ENCODE data around the gene CCR7. TPM values are rescaled to one million over a fixed set of nuclear protein-coding genes. Genes with fewer than 3 reads are reported as not detected.

Gene CCR7
- total and polyA plus RNA-seq, 2 of the 13 experiments (the other 11 are each of a cell fraction or from before 2014, with no cell fraction given), result 0.04 to 0.53 TPM

DNA sequence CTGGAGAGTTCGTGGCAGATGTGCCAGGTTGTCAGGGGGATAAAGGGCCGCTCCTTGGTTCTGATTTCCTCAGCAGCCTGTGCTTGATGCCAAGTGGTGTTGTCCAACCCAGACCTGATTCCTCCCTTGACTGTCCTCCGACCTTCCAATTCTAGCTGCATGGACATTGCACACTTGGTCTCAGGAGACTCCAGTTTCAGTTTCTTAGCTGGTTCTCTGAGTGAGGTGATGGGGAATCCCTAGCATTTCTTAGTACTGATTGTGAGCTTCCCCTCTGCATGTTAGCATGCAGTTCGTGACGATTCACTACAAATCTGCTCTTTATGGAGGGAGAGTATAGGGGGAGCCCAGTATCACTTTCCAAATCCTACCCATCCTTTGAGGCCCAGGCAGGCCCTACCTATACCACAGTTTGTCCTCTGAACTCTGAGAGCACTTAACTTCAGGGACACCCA, 12.4 kb upstream of the CCR7 start:
- 22% methylated on average over 5 of the region's 5 CpGs for WGBS (ENCODE audit: low lambda C conversion rate)
- no peak overlapping the region for H3K9ac ChIP-seq (ENCODE audit: insufficient read depth, low read depth, low read length)
- DNase-seq (ENCODE audit: low spot score), result no peak
- in situ Hi-C loops (cut with HindIII; ENCODE audit: extremely low pct_ligation_motif_present, low pct_unique_long_range_greater_than_20kb) (no loop called here), intact Hi-C loops (cut with micrococcal nuclease; ENCODE audit: unreplicated experiment) (no loop called here)
- H3K4me2 ChIP-seq (ENCODE audit: low read depth, low read length), result no peak overlapping the region
- no peak overlapping the region for H3K27ac ChIP-seq (ENCODE audit: extremely low read length, insufficient read depth, low read length)
- H3K4me1 ChIP-seq (ENCODE audit: insufficient read depth, low read length), result peaks cover 8% of the 10 kb centered on the region
- H3K4me3 ChIP-seq (replicated peaks in 1 of 3; ENCODE audit: insufficient read depth in 1 of 3, low read depth in 2 of 3, low read length in 3 of 3), result no peak overlapping the region
- BruUV-seq (replicated peaks), result no TSS peak
- no peak for FAIRE-seq
- H4K20me1 ChIP-seq (ENCODE audit: insufficient read depth, low read length), result no peaks in the 10 kb centered on the region
- ATAC-seq, result no peak
- no peaks in the 10 kb centered on the region for H3K36me3 ChIP-seq (replicated peaks in 1 of 2; ENCODE audit: control insufficient read depth in 1 of 2, insufficient read depth in 2 of 2, low read length in 2 of 2)
- CTCF ChIA-PET (ENCODE audit: low intra/inter-chr PET ratio, low total read pairs), result no interaction called here
- no peak for TF ChIP-seq MIXL1 (CRISPR knock-in tag; IDR thresholded peaks at IDR 0.05)
- TF ChIP-seq, protein P1, sequence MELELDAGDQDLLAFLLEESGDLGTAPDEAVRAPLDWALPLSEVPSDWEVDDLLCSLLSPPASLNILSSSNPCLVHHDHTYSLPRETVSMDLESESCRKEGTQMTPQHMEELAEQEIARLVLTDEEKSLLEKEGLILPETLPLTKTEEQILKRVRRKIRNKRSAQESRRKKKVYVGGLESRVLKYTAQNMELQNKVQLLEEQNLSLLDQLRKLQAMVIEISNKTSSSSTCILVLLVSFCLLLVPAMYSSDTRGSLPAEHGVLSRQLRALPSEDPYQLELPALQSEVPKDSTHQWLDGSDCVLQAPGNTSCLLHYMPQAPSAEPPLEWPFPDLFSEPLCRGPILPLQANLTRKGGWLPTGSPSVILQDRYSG (CRISPR knock-in tag; IDR thresholded peaks at IDR 0.05), result no peak
- H3K79me2 ChIP-seq (ENCODE audit: insufficient read depth, low read length), result no peaks in the 10 kb centered on the region
- POLR2A ChIA-PET, result no interaction called here
- peaks cover 0 to 16% of the 10 kb centered on the region in 2 experiments; a peak in 3 of 5 replicates for H3K27me3 ChIP-seq (ENCODE audit: control insufficient read depth in 1 of 2, insufficient read depth in 2 of 2, low read length in 2 of 2)
- no peak overlapping the region for H2AFZ ChIP-seq (ENCODE audit: low read length)
- H3K9me3 ChIP-seq (ENCODE audit: low read length), result no peaks in the 10 kb centered on the region

DNA sequence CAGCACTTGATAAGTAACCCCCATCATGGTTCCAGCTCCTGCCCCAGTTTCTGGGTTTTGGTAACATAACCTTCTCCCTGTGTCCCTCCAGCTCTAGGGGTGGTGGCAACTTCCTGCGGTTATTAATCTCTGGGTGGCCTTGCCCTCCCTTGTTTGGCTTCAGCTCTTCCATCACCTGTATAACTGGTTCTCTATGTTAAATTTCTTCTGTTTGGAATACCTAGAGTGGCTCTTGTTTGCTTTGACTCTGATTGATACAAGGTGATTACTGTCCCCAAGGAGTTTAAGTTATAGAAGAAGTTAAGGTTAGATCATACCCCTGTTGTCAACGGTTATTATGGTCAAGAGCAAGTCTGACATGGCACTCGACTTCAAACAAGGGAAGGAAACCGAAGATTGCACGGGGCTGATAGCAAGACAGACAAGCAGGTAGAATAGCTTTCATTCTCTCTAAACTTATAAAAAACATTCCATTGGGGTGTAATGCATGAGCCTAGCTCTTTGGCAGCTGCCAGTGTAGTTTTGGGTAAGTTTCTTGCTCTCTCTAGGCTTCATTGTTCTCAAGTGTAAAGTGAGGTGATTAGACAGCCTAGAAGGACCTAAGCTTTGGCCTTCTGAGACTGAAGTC, 11.0 kb upstream of the CCR7 start:
- ChIA-PET POLR2A (no interaction called here), CTCF (ENCODE audit: low intra/inter-chr PET ratio, low total read pairs) (no interaction called here)
- FAIRE-seq (no peak), ATAC-seq (no peak), DNase-seq (ENCODE audit: low spot score) (no peak)
- Histone ChIP-seq H3K27ac (ENCODE audit: extremely low read length, insufficient read depth, low read length) (no peak overlapping the region), H3K4me1 (ENCODE audit: insufficient read depth, low read length) (no peaks in the 10 kb centered on the region; the same call in 1 of the 2 replicates), H3K9me3 (ENCODE audit: low read length) (no peaks in the 10 kb centered on the region), H3K4me2 (ENCODE audit: low read depth, low read length) (no peak overlapping the region), H3K36me3 (replicated peaks in 1 of 2; ENCODE audit: control insufficient read depth in 1 of 2, insufficient read depth in 2 of 2, low read length in 2 of 2) (no peaks in the 10 kb centered on the region), H3K9ac (ENCODE audit: insufficient read depth, low read depth, low read length) (no peak overlapping the region), H3K4me3 (replicated peaks in 1 of 3; ENCODE audit: insufficient read depth in 1 of 3, low read depth in 2 of 3, low read length in 3 of 3) (no peak overlapping the region), H2AFZ (ENCODE audit: low read length) (no peak overlapping the region), H4K20me1 (ENCODE audit: insufficient read depth, low read length) (no peaks in the 10 kb centered on the region), H3K27me3 (ENCODE audit: control insufficient read depth in 1 of 2, insufficient read depth in 2 of 2, low read length in 2 of 2) (peaks cover 0 to 16% of the 10 kb centered on the region in 2 experiments; a peak in 3 of 5 replicates), H3K79me2 (ENCODE audit: insufficient read depth, low read length) (no peaks in the 10 kb centered on the region)
- intact Hi-C loops (cut with micrococcal nuclease; ENCODE audit: unreplicated experiment), result no loop called here
- no TSS peak for BruUV-seq (replicated peaks)
- in situ Hi-C loops (cut with HindIII; ENCODE audit: extremely low pct_ligation_motif_present, low pct_unique_long_range_greater_than_20kb), result no loop called here
- WGBS (ENCODE audit: low lambda C conversion rate), result 1% methylated on average over 5 of the region's 5 CpGs
- TF ChIP-seq ASH2L (IDR thresholded peaks at IDR 0.05; ENCODE audit: insufficient read length, low read depth, low read length), result no peak
- TF ChIP-seq GTF2F1 (IDR thresholded peaks at IDR 0.05; ENCODE audit: low read length), result no peak
- TF ChIP-seq ZNF292 (CRISPR knock-in tag; IDR thresholded peaks at IDR 0.05; ENCODE audit: borderline replicate concordance, low read depth), result no peak
- TF ChIP-seq ZNF564 (CRISPR knock-in tag; IDR thresholded peaks at IDR 0.05), result no peak
- no peak for TF ChIP-seq NR2C2 (CRISPR knock-in tag; IDR thresholded peaks at IDR 0.05; ENCODE audit: borderline replicate concordance)
- TF ChIP-seq, protein P2, sequence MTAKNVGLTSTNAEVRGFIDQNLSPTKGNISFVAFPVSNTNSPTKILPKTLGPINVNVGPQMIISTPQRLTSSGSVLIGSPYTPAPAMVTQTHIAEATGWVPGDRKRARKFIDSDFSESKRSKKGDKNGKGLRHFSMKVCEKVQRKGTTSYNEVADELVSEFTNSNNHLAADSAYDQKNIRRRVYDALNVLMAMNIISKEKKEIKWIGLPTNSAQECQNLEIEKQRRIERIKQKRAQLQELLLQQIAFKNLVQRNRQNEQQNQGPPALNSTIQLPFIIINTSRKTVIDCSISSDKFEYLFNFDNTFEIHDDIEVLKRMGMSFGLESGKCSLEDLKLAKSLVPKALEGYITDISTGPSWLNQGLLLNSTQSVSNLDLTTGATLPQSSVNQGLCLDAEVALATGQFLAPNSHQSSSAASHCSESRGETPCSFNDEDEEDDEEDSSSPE (CRISPR knock-in tag; IDR thresholded peaks at IDR 0.05), result no peak
- TF ChIP-seq IRX3 (CRISPR knock-in tag; IDR thresholded peaks at IDR 0.05; ENCODE audit: borderline replicate concordance, low read depth), result no peak
- TF ChIP-seq ZNF205 (CRISPR knock-in tag; IDR thresholded peaks at IDR 0.05), result no peak
- no peak for TF ChIP-seq ZNF724P (CRISPR knock-in tag; IDR thresholded peaks at IDR 0.05; ENCODE audit: borderline replicate concordance)
- TF ChIP-seq GATAD1 (CRISPR knock-in tag; IDR thresholded peaks at IDR 0.05), result no peak
- TF ChIP-seq, protein P3, sequence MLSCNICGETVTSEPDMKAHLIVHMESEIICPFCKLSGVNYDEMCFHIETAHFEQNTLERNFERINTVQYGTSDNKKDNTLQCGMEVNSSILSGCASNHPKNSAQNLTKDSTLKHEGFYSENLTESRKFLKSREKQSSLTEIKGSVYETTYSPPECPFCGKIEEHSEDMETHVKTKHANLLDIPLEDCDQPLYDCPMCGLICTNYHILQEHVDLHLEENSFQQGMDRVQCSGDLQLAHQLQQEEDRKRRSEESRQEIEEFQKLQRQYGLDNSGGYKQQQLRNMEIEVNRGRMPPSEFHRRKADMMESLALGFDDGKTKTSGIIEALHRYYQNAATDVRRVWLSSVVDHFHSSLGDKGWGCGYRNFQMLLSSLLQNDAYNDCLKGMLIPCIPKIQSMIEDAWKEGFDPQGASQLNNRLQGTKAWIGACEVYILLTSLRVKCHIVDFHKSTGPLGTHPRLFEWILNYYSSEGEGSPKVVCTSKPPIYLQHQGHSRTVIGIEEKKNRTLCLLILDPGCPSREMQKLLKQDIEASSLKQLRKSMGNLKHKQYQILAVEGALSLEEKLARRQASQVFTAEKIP (CRISPR knock-in tag; IDR thresholded peaks at IDR 0.05; ENCODE audit: borderline replicate concordance), result no peak
